Endothelial cell (in vitro differentiated cells): ENCODE results near the gene SGCE. TPM values are rescaled to one million over a fixed set of nuclear protein-coding genes. Genes with fewer than 3 reads are reported as not detected.

ENCODE experiments used
- DNase-seq: peaks from one replicate; pipeline ENCODE4 v3.0.0; 2021; ENCODE audit warnings: low spot score
- H3K27ac Mint-ChIP-seq: one replicate; pipeline ENCODE4 v1.8.0; 2021; ENCODE audit warnings: mixed read lengths, inconsistent platforms; ENCODE audit not compliant: unreplicated experiment
- H3K27me3 Mint-ChIP-seq: one replicate; pipeline ENCODE4 v1.8.0; 2021; ENCODE audit warnings: mild to moderate bottlenecking, moderate library complexity, mixed read lengths, inconsistent platforms; ENCODE audit not compliant: unreplicated experiment
- H3K36me3 Mint-ChIP-seq: one replicate; pipeline ENCODE4 v1.8.0; 2021; ENCODE audit warnings: mild to moderate bottlenecking, low read depth, mixed read lengths, inconsistent platforms; ENCODE audit not compliant: unreplicated experiment
- H3K4me1 Mint-ChIP-seq: one replicate; pipeline ENCODE4 v1.8.0; 2021; ENCODE audit warnings: mild to moderate bottlenecking, mixed read lengths, inconsistent platforms; ENCODE audit not compliant: unreplicated experiment
- H3K4me3 Mint-ChIP-seq: one replicate; pipeline ENCODE4 v1.8.0; 2021; ENCODE audit warnings: mild to moderate bottlenecking, mixed read lengths, inconsistent platforms; ENCODE audit not compliant: unreplicated experiment
- H3K9me3 Mint-ChIP-seq: one replicate; pipeline ENCODE4 v1.8.0; 2021; ENCODE audit warnings: mixed read lengths, inconsistent platforms; ENCODE audit not compliant: unreplicated experiment
- CTCF ChIP-seq: fragments of 200-600 bp; sonication (generic); IDR thresholded peaks from one replicate; pipeline ENCODE4 v1.5.0; 2021; ENCODE audit warnings: antibody characterized with exemption; ENCODE audit not compliant: unreplicated experiment
- total RNA-seq: library from RNA; stranded (reverse); fragmentation: NEBNext Ultra II Directional; extraction: Animal tissue kit (Norgen Biotek cat#: 25700); gene quantifications from one replicate; pipeline ENCODE4 v1.2.1, GENCODE V29; 2021; ENCODE audit not compliant: unreplicated experiment

Gene SGCE
- total RNA-seq, 1 donor from 2014 or later, result 37.7 TPM

- Mint-ChIP-seq H3K4me1 (no peaks in the 10 kb centered on the region), H3K27me3 (no peaks in the 10 kb centered on the region), H3K9me3 (no peaks in the 10 kb centered on the region), H3K36me3 (no peaks in the 10 kb centered on the region), H3K4me3 (no peak overlapping the region), H3K27ac (no peak overlapping the region)
- DNase-seq, result no peak
- no peak for TF ChIP-seq CTCF
These were observed 32.1 kb downstream of the SGCE start for GRCh38 chr7:94623820-94624219.

GRCh38 chr7:94621120-94621519 lies 34.8 kb downstream of the SGCE start:
- no peak for DNase-seq
- no peak overlapping the region for H3K4me3 Mint-ChIP-seq
- no peaks in the 10 kb centered on the region for H3K36me3 Mint-ChIP-seq
- no peaks in the 10 kb centered on the region for H3K27me3 Mint-ChIP-seq
- no peak for TF ChIP-seq CTCF
- no peaks in the 10 kb centered on the region for H3K4me1 Mint-ChIP-seq
- no peaks in the 10 kb centered on the region for H3K9me3 Mint-ChIP-seq
- no peak overlapping the region for H3K27ac Mint-ChIP-seq

- no peak for TF ChIP-seq CTCF
- Mint-ChIP-seq H3K27ac (no peak overlapping the region), H3K36me3 (no peaks in the 10 kb centered on the region), H3K4me3 (no peak overlapping the region), H3K27me3 (no peaks in the 10 kb centered on the region), H3K9me3 (no peaks in the 10 kb centered on the region), H3K4me1 (no peaks in the 10 kb centered on the region)
- no peak for DNase-seq
These were observed 35.2 kb downstream of the SGCE start for GRCh38 chr7:94620703-94621118.

- Mint-ChIP-seq H3K9me3 (no peaks in the 10 kb centered on the region), H3K27me3 (no peaks in the 10 kb centered on the region), H3K4me1 (no peaks in the 10 kb centered on the region), H3K36me3 (no peaks in the 10 kb centered on the region), H3K4me3 (no peak overlapping the region), H3K27ac (no peak overlapping the region)
- DNase-seq, result no peak
- TF ChIP-seq CTCF, result no peak
These were observed 37.8 kb downstream of the SGCE start for GRCh38 chr7:94618126-94618525.

GRCh38 chr7:94616855-94617254 lies 39.1 kb downstream of the SGCE start:
- no peaks in the 10 kb centered on the region for H3K27me3 Mint-ChIP-seq
- H3K4me3 Mint-ChIP-seq, result no peak overlapping the region
- H3K9me3 Mint-ChIP-seq, result no peaks in the 10 kb centered on the region
- no peak for TF ChIP-seq CTCF
- DNase-seq, result no peak
- H3K4me1 Mint-ChIP-seq, result no peaks in the 10 kb centered on the region
- no peak overlapping the region for H3K27ac Mint-ChIP-seq
- H3K36me3 Mint-ChIP-seq, result no peaks in the 10 kb centered on the region
